HG02678 (cell line): ENCODE data around the gene TNS4.

Experiments
- ATAC-seq: cut with Tn5 transposase; IDR thresholded peaks from one replicate; pipeline ENCODE4 v1.9.1; 2021; ENCODE audit warnings: mild to moderate bottlenecking, moderate library complexity; ENCODE audit not compliant: unreplicated experiment

TNS4 gene

GRCh38 chr17:40518401-40519088, 17.1 kb upstream of the TNS4 start:
- ATAC-seq, result no peak

GRCh38 chr17:40517981-40518380, 16.6 kb upstream of the TNS4 start:
- no peak for ATAC-seq

- no peak for ATAC-seq
These were observed 15.9 kb upstream of the TNS4 start for GRCh38 chr17:40517286-40517662.

- peak; percentile 67 for ATAC-seq
These were observed 15.3 kb upstream of the TNS4 start for GRCh38 chr17:40516581-40517285.

GRCh38 chr17:40515491-40516041, 14.1 kb upstream of the TNS4 start:
- no peak for ATAC-seq

GRCh38 chr17:40515011-40515410, 13.6 kb upstream of the TNS4 start:
- no peak for ATAC-seq

GRCh38 chr17:40514013-40514875, 12.8 kb upstream of the TNS4 start:
- ATAC-seq, result no peak

GRCh38 chr17:40511667-40512220, 10.3 kb upstream of the TNS4 start:
- no peak for ATAC-seq

- ATAC-seq, result no peak
These were observed 9.7 kb upstream of the TNS4 start for GRCh38 chr17:40511136-40511535.

- ATAC-seq, result no peak
These were observed 8.9 kb upstream of the TNS4 start for GRCh38 chr17:40510328-40510648.

GRCh38 chr17:40509626-40510327, 8.4 kb upstream of the TNS4 start:
- ATAC-seq, result no peak

- no peak for ATAC-seq
These were observed 5.4 kb upstream of the TNS4 start for GRCh38 chr17:40506786-40507185.

- no peak for ATAC-seq
These were observed 1.7 kb upstream of the TNS4 start for GRCh38 chr17:40503154-40503553.

GRCh38 chr17:40502716-40503115, 1.3 kb upstream of the TNS4 start:
- ATAC-seq, result no peak

- ATAC-seq, result no peak
These were observed 714 bp downstream of the TNS4 start for GRCh38 chr17:40500709-40501108.

- ATAC-seq, result no peak
These were observed 1.2 kb downstream of the TNS4 start for GRCh38 chr17:40500190-40500589.

- no peak for ATAC-seq
These were observed 1.8 kb downstream of the TNS4 start for GRCh38 chr17:40499551-40500189.

GRCh38 chr17:40498281-40499084, 2.9 kb downstream of the TNS4 start:
- ATAC-seq, result no peak

GRCh38 chr17:40497695-40498094, 3.7 kb downstream of the TNS4 start:
- ATAC-seq, result no peak
